K562 (cell line): ENCODE measurements around the gene CAPZB. TPM values are rescaled to one million over a fixed set of nuclear protein-coding genes. Genes with fewer than 3 reads are reported as not detected.
A peak's percentile ranks its signal among the peaks of the same experiment; 100 is the strongest.

Experiments
- ARID1B ChIP-seq: fragments of 450-650 bp; IDR thresholded peaks from 2 replicates; pipeline ENCODE4 v1.6.1; 2016; ENCODE audit warnings: antibody characterized with exemption, mild to moderate bottlenecking, inconsistent platforms
- HDAC1 ChIP-seq, 2 experiments: fragments of 450-650 bp; IDR thresholded peaks; 2 replicates each; pipeline ENCODE4 v1.6.1; 2016 to 2017; ENCODE audit warnings: inconsistent platforms in 1 of 2, mild to moderate bottlenecking in 1 of 2, moderate library complexity in 1 of 2
- KDM1A ChIP-seq, 2 experiments: fragments of 450-650 bp; IDR thresholded peaks; 2 replicates each; pipeline ENCODE4 v1.6.1; 2016; ENCODE audit warnings: mild to moderate bottlenecking in 2 of 2
- NRF1 ChIP-seq, 2 experiments: fragments of 450-650 bp; IDR thresholded peaks in 1 of 2; conservative IDR thresholded peaks in 1 of 2; 2 replicates each; pipeline ENCODE4 v1.6.1; 2014; ENCODE audit warnings: mild to moderate bottlenecking in 2 of 2
- POLR2AphosphoS5 ChIP-seq: IDR thresholded peaks from 2 replicates; pipeline ENCODE4 v1.6.1; 2011; ENCODE audit warnings: mild to moderate bottlenecking, low read depth, low read length, moderate library complexity; ENCODE audit not compliant: control insufficient read depth, insufficient read depth
- TEAD4 ChIP-seq, 2 experiments: sonication (generic) in 1 of 2; formaldehyde crosslinking in 1 of 2; IDR thresholded peaks; 2 replicates each; pipeline versions ENCODE4 v1.6.1 to v1.8.0; 2012 to 2022; ENCODE audit warnings: borderline replicate concordance in 1 of 2, inconsistent platforms in 1 of 2, low read length in 1 of 2, mild to moderate bottlenecking in 1 of 2, missing genetic modification reagents in 1 of 2
- TRIM24 ChIP-seq, 2 experiments: fragments of 450-650 bp; IDR thresholded peaks; 2 replicates each; pipeline ENCODE4 v1.6.1; 2016
- TRIM25 ChIP-seq: fragments of 450-650 bp; IDR thresholded peaks from 2 replicates; pipeline ENCODE4 v1.7.0; 2016; ENCODE audit warnings: borderline replicate concordance
- polyA plus RNA-seq, 8 experiments: library from polyadenylated mRNA; depleted of rRNA in 4 of 8; stranded (reverse) in 5 of 8; unstranded in 3 of 8; fragments of >200 nt; fragmentation: Nextera tagmentation in 2 of 8; fragmentation: Illumina TruSeq in 1 of 8; extraction: Ambion mirVana in 2 of 8; extraction: Trizol in 1 of 8; gene quantifications; 2 replicates each; pipeline versions ENCODE4 v1.2.1 to v1.2.3, GENCODE V29; 2011 to 2014; ENCODE audit warnings: inconsistent platforms in 1 of 8, missing spikeins in 1 of 8
- total RNA-seq, 7 experiments: library from RNA; depleted of rRNA in 6 of 7; stranded (reverse); fragments of >200 nt in 6 of 7; fragmentation: Illumina TruSeq in 2 of 7; extraction: Trizol in 2 of 7; gene quantifications; 2 replicates each; pipeline versions ENCODE4 v1.2.1 to v1.2.3, GENCODE V29; 2011 to 2021; ENCODE audit warnings: low replicate concordance in 1 of 7

The CAPZB gene
- total and polyA plus RNA-seq, 9 of the 15 experiments (the other 6 are each of a cell fraction or from before 2014, with no cell fraction given): 57.6 to 297 (median 125) TPM

GRCh38 chr1:19462781-19463503, 22.4 kb downstream of the CAPZB start (continued):
- TF ChIP-seq TRIM25 (no peak), ARID1B (peak; percentile 86), HDAC1 (IDR thresholded peaks at IDR 0.05) (peak in 1 of 2 experiments; percentile 26; a peak in 1 of 4 replicates), KDM1A (IDR thresholded peaks at IDR 0.05) (peak; percentile 46 to 59; a peak in 3 of 4 replicates), TRIM24 (IDR thresholded peaks at IDR 0.05) (0 out of 4 replicates have a peak, but pooled peaks of 1 of the 2 experiments have one; percentile 27), TEAD4 (IDR thresholded peaks at IDR 0.05; ENCODE audit: low read length) (peak; percentile 79), TEAD4 (CRISPR knock-in tag; IDR thresholded peaks at IDR 0.05; ENCODE audit: borderline replicate concordance) (no peak), NRF1 (conservative IDR thresholded peaks at IDR 0.05 in 1 of 2, IDR thresholded peaks at IDR 0.05 in 1 of 2) (no peak), POLR2AphosphoS5 (0 out of 2 replicates have a peak, but pooled peaks have one; percentile 26)
